Right lobe of liver (tissue), 4 donors: ENCODE measurements around the gene RIMS1.

Experiments
- POLR2A ChIP-seq: fragments of 450-650 bp; IDR thresholded peaks from one replicate; pipeline ENCODE4 v1.6.1; 2017; ENCODE audit warnings: antibody characterized with exemption, mild to moderate bottlenecking
- TF ChIP-seq, protein P1 (sequence below), 4 donors: fragments of 200-600 bp in 3 of 4; fragments of 450-650 bp in 1 of 4; IDR thresholded peaks; one replicate each; pipeline versions ENCODE4 v1.5.1 to v1.8.0; 2016 to 2022; ENCODE audit warnings: antibody characterized with exemption in 4 of 4, mild to moderate bottlenecking in 2 of 4
- donor health status: DM: no; HTN: no; CAD: no.
- donor health status: DM: no; HTN: no; CAD: no.
- donor health status: DM: no; HTN: yes; CAD: no.

DNA sequence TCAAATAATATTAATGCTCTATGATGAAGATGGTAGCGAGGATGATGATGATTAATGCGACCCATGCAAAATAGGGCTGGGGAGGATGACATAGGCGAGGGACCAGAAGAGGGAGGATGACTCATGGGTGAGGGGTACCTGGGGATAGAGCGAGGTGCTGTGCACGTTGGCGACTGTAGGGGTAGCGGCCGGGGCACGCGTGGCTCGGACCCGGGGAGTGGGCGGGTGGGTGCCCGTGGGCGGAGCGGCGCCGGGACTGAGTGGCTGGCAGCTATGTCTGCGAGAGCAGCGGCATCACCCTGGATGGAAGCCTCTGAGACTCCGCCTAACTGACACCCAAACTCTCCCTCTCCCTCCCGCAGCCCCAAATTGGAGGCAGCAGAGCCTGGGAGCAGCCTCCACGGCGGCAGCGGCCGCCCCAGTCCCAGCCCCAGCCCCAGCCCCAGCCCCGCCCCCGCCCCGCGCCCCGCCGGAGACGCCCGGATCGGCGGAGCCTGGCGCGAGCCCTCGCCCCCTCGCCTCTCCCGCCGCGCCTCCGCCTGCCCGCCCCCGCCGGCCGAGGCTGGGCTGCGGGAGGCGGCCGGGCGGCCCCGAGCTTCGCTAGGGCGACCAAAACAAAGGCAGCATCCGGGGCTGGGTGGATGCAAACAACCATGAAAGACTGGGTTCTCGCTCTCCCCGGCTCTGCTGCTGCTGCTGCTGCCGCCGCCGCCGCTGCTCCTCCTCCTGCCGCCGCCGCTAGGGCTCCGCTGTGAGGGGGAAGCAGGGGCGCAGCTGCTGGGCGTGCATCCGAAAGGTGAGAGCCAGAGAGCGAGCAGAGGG, at the start of gene RIMS1:
- TF ChIP-seq, protein P1, sequence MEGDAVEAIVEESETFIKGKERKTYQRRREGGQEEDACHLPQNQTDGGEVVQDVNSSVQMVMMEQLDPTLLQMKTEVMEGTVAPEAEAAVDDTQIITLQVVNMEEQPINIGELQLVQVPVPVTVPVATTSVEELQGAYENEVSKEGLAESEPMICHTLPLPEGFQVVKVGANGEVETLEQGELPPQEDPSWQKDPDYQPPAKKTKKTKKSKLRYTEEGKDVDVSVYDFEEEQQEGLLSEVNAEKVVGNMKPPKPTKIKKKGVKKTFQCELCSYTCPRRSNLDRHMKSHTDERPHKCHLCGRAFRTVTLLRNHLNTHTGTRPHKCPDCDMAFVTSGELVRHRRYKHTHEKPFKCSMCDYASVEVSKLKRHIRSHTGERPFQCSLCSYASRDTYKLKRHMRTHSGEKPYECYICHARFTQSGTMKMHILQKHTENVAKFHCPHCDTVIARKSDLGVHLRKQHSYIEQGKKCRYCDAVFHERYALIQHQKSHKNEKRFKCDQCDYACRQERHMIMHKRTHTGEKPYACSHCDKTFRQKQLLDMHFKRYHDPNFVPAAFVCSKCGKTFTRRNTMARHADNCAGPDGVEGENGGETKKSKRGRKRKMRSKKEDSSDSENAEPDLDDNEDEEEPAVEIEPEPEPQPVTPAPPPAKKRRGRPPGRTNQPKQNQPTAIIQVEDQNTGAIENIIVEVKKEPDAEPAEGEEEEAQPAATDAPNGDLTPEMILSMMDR (IDR thresholded peaks at IDR 0.05), result no peak
- TF ChIP-seq POLR2A, result no peak
